GM12878 (cell line): ENCODE data around the gene FBLN1. TPM values are rescaled to one million over a fixed set of nuclear protein-coding genes. Genes with fewer than 3 reads are reported as not detected.
"Not testable (repeated sequence)": the region's sequence is repeated elsewhere in the genome, so short reads cannot be mapped to it uniquely, and the experiment has no call there.

Experiments
- ATAC-seq: fragments of 200-7000 bp; cut with Tn5 transposase; 3 replicates; pipeline ENCODE4 v1.9.1; 2020; ENCODE audit warnings: mild to moderate bottlenecking, moderate library complexity
- BruUV-seq: library from RNA; stranded (reverse); fragments of 400-500 nt; replicated peaks from 2 replicates; lab custom pipeline; 2021; lab: Mats Ljungman, UMichigan
- CTCF ChIA-PET: fragments of 300-600 bp; sonication (Branson Sonifier 250); formaldehyde crosslinking; extraction: SDS; loops from one replicate; lab custom pipeline; 2021; ENCODE audit warnings: inconsistent platforms; lab: Yijun Ruan, JAX
- POLR2A ChIA-PET: fragments of 350-600 bp; formaldehyde crosslinking; extraction: SDS; loops from one replicate; lab custom pipeline; 2021; ENCODE audit warnings: inconsistent platforms; lab: Charles Lee
- RAD21 ChIA-PET: fragments of 300-600 bp; sonication (Branson Sonifier 250); formaldehyde crosslinking; loops from one replicate; lab custom pipeline; 2023; ENCODE audit warnings: antibody characterized with exemption; ENCODE audit not compliant: unreplicated experiment; lab: Charles Lee
- SMC1A ChIA-PET: fragments of 300-600 bp; sonication (Branson Sonifier 250); formaldehyde crosslinking; loops from one replicate; lab custom pipeline; 2023; ENCODE audit not compliant: unreplicated experiment, uncharacterized antibody; lab: Charles Lee
- DNase-seq: peaks from one replicate; pipeline ENCODE4 v3.0.0-alpha.2; 2011; ENCODE audit warnings: low read depth, low spot score
- FAIRE-seq: peaks from 3 replicates; lab custom pipeline; 2011; peaks lifted over from hg19 to GRCh38; lab: Jason Lieb, UNC
- H2AFZ ChIP-seq: 2 replicates; pipeline ENCODE4 v1.6.0; 2011; ENCODE audit warnings: low read depth, low read length, control low read depth; ENCODE audit not compliant: control insufficient read depth
- H3K27ac ChIP-seq: 2 replicates; pipeline ENCODE4 v1.5.1; 2011; ENCODE audit warnings: control low read depth; ENCODE audit not compliant: control insufficient read depth, insufficient read depth
- H3K27me3 ChIP-seq, 2 experiments: replicated peaks in 1 of 2; 2 replicates each; pipeline versions ENCODE4 v1.6.0 to v1.6.1; 2011; ENCODE audit warnings: low read length in 1 of 2; ENCODE audit not compliant: control insufficient read depth in 2 of 2, insufficient read depth in 2 of 2
- H3K36me3 ChIP-seq, 2 experiments: 2 replicates each; pipeline ENCODE4 v1.5.1; 2011; ENCODE audit warnings: low read length in 1 of 2; ENCODE audit not compliant: control insufficient read depth in 2 of 2, insufficient read depth in 2 of 2
- H3K4me1 ChIP-seq: 2 replicates; pipeline ENCODE4 v1.6.1; 2011; ENCODE audit warnings: mild to moderate bottlenecking, low read length, moderate library complexity, mixed read lengths; ENCODE audit not compliant: control insufficient read depth, insufficient read depth
- H3K4me2 ChIP-seq: 2 replicates; pipeline ENCODE4 v1.6.0; 2011; ENCODE audit warnings: control low read depth; ENCODE audit not compliant: control insufficient read depth, insufficient read depth
- H3K4me3 ChIP-seq: fragments of 200-600 bp; sonication (generic); 2 replicates; pipeline ENCODE4 v1.5.1; 2016
- H3K79me2 ChIP-seq: 2 replicates; pipeline ENCODE4 v1.6.0; 2011; ENCODE audit warnings: low read length; ENCODE audit not compliant: control insufficient read depth, insufficient read depth
- H3K9ac ChIP-seq: 2 replicates; pipeline ENCODE4 v1.8.0; 2011; ENCODE audit warnings: low read length, control low read depth, mixed read lengths; ENCODE audit not compliant: control insufficient read depth, insufficient read depth
- H3K9me3 ChIP-seq: replicated peaks from 3 replicates; pipeline ENCODE4 v1.5.1; 2011; ENCODE audit warnings: mild to moderate bottlenecking, low read length; ENCODE audit not compliant: control insufficient read depth, insufficient read depth
- H4K20me1 ChIP-seq: 2 replicates; pipeline ENCODE4 v1.6.0; 2011; ENCODE audit not compliant: control insufficient read depth, insufficient read depth
- REST ChIP-seq: IDR thresholded peaks from 2 replicates; pipeline ENCODE4 v1.6.1; 2012; ENCODE audit warnings: mild to moderate bottlenecking, low read depth, low read length
- SKIL ChIP-seq: fragments of 450-650 bp; IDR thresholded peaks from 2 replicates; pipeline ENCODE4 v1.6.1; 2017; ENCODE audit warnings: mild to moderate bottlenecking, low read depth, inconsistent platforms; ENCODE audit not compliant: poor library complexity, severe bottlenecking
- ZBTB11 ChIP-seq: fragments of 450-650 bp; formaldehyde crosslinking; IDR thresholded peaks from 2 replicates; pipeline ENCODE4 v1.5.0; 2022; ENCODE audit warnings: mild to moderate bottlenecking, missing genetic modification characterization
- ZZZ3 ChIP-seq: IDR thresholded peaks from 2 replicates; pipeline ENCODE4 v1.6.1; 2011; ENCODE audit warnings: low read depth; ENCODE audit not compliant: control insufficient read depth, insufficient read length
- WGBS: methylation state at CpG from one replicate; pipeline ENCODE4 v1.1.6; 2016; ENCODE audit warnings: low lambda C conversion rate; ENCODE audit not compliant: insufficient replicate concordance, insufficient coverage; ENCODE audit errors: missing lambda C conversion rate; 5-methylcytosine and 5-hydroxymethylcytosine counted together
- in situ Hi-C: fragments of 300-500 bp; cut with MboI; formaldehyde crosslinking; loops from 9 replicates; pipeline ENCODE4 v1.14.3; 2018; ENCODE audit warnings: mixed read lengths
- intact Hi-C: fragments of 100-400 bp; cut with micrococcal nuclease; formaldehyde crosslinking; loops from one replicate; pipeline ENCODE4 v1.14.2; 2022; ENCODE audit not compliant: unreplicated experiment
- polyA plus RNA-seq, 11 experiments: library from polyadenylated mRNA; depleted of rRNA in 4 of 11; unstranded in 6 of 11; stranded (reverse) in 5 of 11; fragments of >200 nt; fragmentation: Nextera tagmentation in 4 of 11; fragmentation: Illumina TruSeq in 1 of 11; extraction: Ambion mirVana in 4 of 11; extraction: Trizol in 1 of 11; gene quantifications; 1 replicate in 1 of 11; 2 replicates in 10 of 11; pipeline versions ENCODE4 v1.2.1 to v1.2.3, GENCODE V29; 2011 to 2016; ENCODE audit warnings: inconsistent platforms in 2 of 11, missing spikeins in 2 of 11, low read depth in 1 of 11
- total RNA-seq, 4 experiments: library from RNA; depleted of rRNA in 3 of 4; stranded (reverse); fragments of >200 nt in 3 of 4; fragmentation: Illumina TruSeq in 1 of 4; extraction: Trizol in 1 of 4; gene quantifications; 2 replicates each; pipeline versions ENCODE4 v1.2.1 to v1.2.3, GENCODE V29; 2013 to 2021

The FBLN1 gene
- total and polyA plus RNA-seq, 10 of the 15 experiments (the other 5 are each of a cell fraction or from before 2014, with no cell fraction given) = 0.20 to 0.51 TPM; not detected in 8

- SMC1A ChIA-PET, H3K4me3 ChIP-seq, ATAC-seq, H3K4me1 ChIP-seq, H4K20me1 ChIP-seq, POLR2A ChIA-PET, H3K79me2 ChIP-seq, H3K9ac ChIP-seq, H3K9me3 ChIP-seq, DNase-seq, RAD21 ChIA-PET, CTCF ChIA-PET, H2AFZ ChIP-seq, H3K36me3 ChIP-seq, H3K27me3 ChIP-seq, in situ Hi-C loops, BruUV-seq, FAIRE-seq, H3K27ac ChIP-seq, H3K4me2 ChIP-seq, intact Hi-C loops: not testable (repeated sequence)
- WGBS = 62% methylated on average over 13 of the region's 13 CpGs
Observed at GRCh38 chr22:45495616-45496015, 7.1 kb upstream of the FBLN1 start.

GRCh38 chr22:45496451-45496941 is 6.2 kb upstream of the FBLN1 start:
- Histone ChIP-seq H3K9ac (no peak overlapping the region), H3K79me2 (no peaks in the 10 kb centered on the region), H4K20me1 (no peaks in the 10 kb centered on the region), H3K27me3 (peaks cover 0 to 4% of the 10 kb centered on the region in 2 experiments; a peak in 3 of 4 replicates), H3K36me3 (no peaks in the 10 kb centered on the region), H3K4me2 (no peak overlapping the region), H2AFZ (no peak overlapping the region), H3K27ac (no peak overlapping the region), H3K9me3 (no peaks in the 10 kb centered on the region), H3K4me3 (no peak overlapping the region), H3K4me1 (no peaks in the 10 kb centered on the region)
- POLR2A ChIA-PET = no interaction called here
- RAD21 ChIA-PET = no interaction called here
- BruUV-seq = no TSS peak
- 68% methylated on average over 7 of the region's 7 CpGs for WGBS
- CTCF ChIA-PET = no interaction called here
- SMC1A ChIA-PET = no interaction called here
- DNase-seq (no peak), ATAC-seq (no peak), FAIRE-seq (no peak)
- intact Hi-C loops (no loop called here), in situ Hi-C loops (no loop called here)
- TF ChIP-seq SKIL (no peak), ZZZ3 (no peak), ZBTB11 (no peak), REST (no peak)
